Suprapubic skin (tissue), 4 donors: ENCODE data around the gene SLC39A9. TPM values are rescaled to one million over a fixed set of nuclear protein-coding genes. Genes with fewer than 3 reads are reported as not detected.

ENCODE experiments used
- DNase-seq, 2 donors: peaks; one replicate each; pipeline ENCODE4 v3.0.0-alpha.2; 2019; ENCODE audit warnings: low spot score in 2 of 2
- H3K27ac ChIP-seq: fragments of 200-600 bp; sonication (generic); one replicate; pipeline ENCODE4 v1.5.1; 2019
- H3K27me3 ChIP-seq: fragments of 200-600 bp; sonication (generic); one replicate; pipeline ENCODE4 v1.5.1; 2019
- H3K36me3 ChIP-seq: fragments of 200-600 bp; sonication (generic); one replicate; pipeline ENCODE4 v1.5.1; 2019
- H3K4me1 ChIP-seq: fragments of 200-600 bp; sonication (generic); one replicate; pipeline ENCODE4 v1.5.1; 2019
- H3K4me3 ChIP-seq: fragments of 200-600 bp; sonication (generic); one replicate; pipeline ENCODE4 v1.5.1; 2019; ENCODE audit warnings: mild to moderate bottlenecking
- H3K9me3 ChIP-seq: fragments of 200-600 bp; sonication (generic); one replicate; pipeline ENCODE4 v1.5.1; 2019
- EP300 ChIP-seq: sonication (generic); formaldehyde crosslinking; IDR thresholded peaks from one replicate; pipeline ENCODE4 v1.6.1; 2017; ENCODE audit warnings: antibody characterized with exemption
- POLR2A ChIP-seq, 2 donors: fragments of 450-650 bp; IDR thresholded peaks; one replicate each; pipeline ENCODE4 v1.6.1; 2017; ENCODE audit warnings: antibody characterized with exemption in 2 of 2, mild to moderate bottlenecking in 2 of 2, moderate library complexity in 2 of 2
- POLR2AphosphoS5 ChIP-seq, 3 donors: sonication (generic); formaldehyde crosslinking; IDR thresholded peaks; one replicate each; pipeline ENCODE4 v1.6.1; 2017; ENCODE audit warnings: antibody characterized with exemption in 3 of 3
- WGBS: methylation state at CpG from one replicate; pipeline ENCODE4 v1.1.5; 2018; 5-methylcytosine and 5-hydroxymethylcytosine counted together
- total RNA-seq, 4 donors: library from RNA; depleted of rRNA; stranded (reverse); fragments of >200 nt; gene quantifications; one replicate each; pipeline ENCODE4 v1.1.0, GENCODE V29; 2016
- TF ChIP-seq, protein P1 (sequence below), 2 donors: fragments of 200-600 bp in 1 of 2; fragments of 450-650 bp in 1 of 2; sonication (generic) in 1 of 2; IDR thresholded peaks; one replicate each; pipeline ENCODE4 v1.5.1; 2016 to 2019; ENCODE audit warnings: antibody characterized with exemption in 2 of 2, mild to moderate bottlenecking in 1 of 2, moderate library complexity in 1 of 2

Gene SLC39A9
- total RNA-seq, 4 donors from 2014 or later, result 46.5 to 65.6 (median 60.2) TPM

DNA sequence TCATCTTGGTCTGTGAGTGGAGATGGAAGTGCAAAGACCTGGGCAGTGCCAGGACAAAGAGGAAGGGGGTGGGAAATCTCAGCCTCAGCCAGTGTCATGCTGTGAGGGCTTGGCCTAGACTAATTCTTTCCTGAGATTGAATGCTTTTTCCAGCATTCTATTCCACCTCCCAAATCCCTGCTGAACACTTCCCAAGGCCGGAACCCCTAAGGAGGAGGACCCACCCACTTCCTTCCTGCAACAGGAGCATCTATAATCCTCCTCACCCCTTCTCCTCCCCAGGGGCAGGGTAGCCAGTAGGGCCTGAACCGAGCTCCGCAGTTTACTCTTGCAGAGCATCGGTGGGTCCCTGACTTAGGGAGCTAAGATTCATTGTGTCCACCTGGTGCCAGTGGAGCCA, 89.3 kb downstream of the SLC39A9 start:
- H3K27ac ChIP-seq, result no peak overlapping the region
- peaks cover 55% of the 10 kb centered on the region for H3K27me3 ChIP-seq
- H3K9me3 ChIP-seq, result no peaks in the 10 kb centered on the region
- no peak overlapping the region for H3K4me3 ChIP-seq
- no peaks in the 10 kb centered on the region for H3K36me3 ChIP-seq
- no peak for TF ChIP-seq POLR2A (IDR thresholded peaks at IDR 0.05)
- TF ChIP-seq POLR2AphosphoS5 (IDR thresholded peaks at IDR 0.05), result no peak
- TF ChIP-seq EP300, result no peak
- TF ChIP-seq, protein P1, sequence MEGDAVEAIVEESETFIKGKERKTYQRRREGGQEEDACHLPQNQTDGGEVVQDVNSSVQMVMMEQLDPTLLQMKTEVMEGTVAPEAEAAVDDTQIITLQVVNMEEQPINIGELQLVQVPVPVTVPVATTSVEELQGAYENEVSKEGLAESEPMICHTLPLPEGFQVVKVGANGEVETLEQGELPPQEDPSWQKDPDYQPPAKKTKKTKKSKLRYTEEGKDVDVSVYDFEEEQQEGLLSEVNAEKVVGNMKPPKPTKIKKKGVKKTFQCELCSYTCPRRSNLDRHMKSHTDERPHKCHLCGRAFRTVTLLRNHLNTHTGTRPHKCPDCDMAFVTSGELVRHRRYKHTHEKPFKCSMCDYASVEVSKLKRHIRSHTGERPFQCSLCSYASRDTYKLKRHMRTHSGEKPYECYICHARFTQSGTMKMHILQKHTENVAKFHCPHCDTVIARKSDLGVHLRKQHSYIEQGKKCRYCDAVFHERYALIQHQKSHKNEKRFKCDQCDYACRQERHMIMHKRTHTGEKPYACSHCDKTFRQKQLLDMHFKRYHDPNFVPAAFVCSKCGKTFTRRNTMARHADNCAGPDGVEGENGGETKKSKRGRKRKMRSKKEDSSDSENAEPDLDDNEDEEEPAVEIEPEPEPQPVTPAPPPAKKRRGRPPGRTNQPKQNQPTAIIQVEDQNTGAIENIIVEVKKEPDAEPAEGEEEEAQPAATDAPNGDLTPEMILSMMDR (IDR thresholded peaks at IDR 0.05), result no peak
- H3K4me1 ChIP-seq, result peaks cover 19% of the 10 kb centered on the region
- DNase-seq, result no peak
- WGBS, result 88% methylated on average over 4 of the region's 4 CpGs

DNA sequence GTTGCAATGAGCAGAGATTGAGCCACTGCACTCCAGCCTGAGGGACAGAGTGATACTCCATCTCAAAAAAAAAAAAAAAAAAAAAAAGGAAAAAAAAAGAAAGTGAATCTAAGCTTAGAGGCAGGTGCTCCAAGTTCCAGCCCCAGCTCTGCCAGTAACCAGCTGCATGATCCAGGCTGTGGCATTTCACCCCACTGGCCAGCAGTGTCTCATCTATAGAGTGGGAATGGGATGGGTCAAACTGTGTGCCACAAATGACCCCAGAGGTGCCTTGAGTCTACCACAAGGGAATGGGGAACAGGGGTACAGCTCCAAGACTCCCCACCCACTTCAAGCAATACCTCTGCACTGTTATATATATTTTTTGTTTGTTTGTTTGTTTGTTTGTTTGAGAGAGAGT, 91.0 kb downstream of the SLC39A9 start:
- peaks cover 6% of the 10 kb centered on the region for H3K4me1 ChIP-seq
- no peak for DNase-seq
- no peak overlapping the region for H3K4me3 ChIP-seq
- TF ChIP-seq, protein P1 (IDR thresholded peaks at IDR 0.05), result no peak
- TF ChIP-seq POLR2AphosphoS5 (IDR thresholded peaks at IDR 0.05) (no peak), EP300 (no peak), POLR2A (IDR thresholded peaks at IDR 0.05) (no peak)
- no peak overlapping the region for H3K27ac ChIP-seq
- H3K27me3 ChIP-seq, result peaks cover 38% of the 10 kb centered on the region
- no peaks in the 10 kb centered on the region for H3K9me3 ChIP-seq
- H3K36me3 ChIP-seq, result no peaks in the 10 kb centered on the region

GRCh38 chr14:69490219-69490918, 91.9 kb downstream of the SLC39A9 start:
- no peak for TF ChIP-seq POLR2A (IDR thresholded peaks at IDR 0.05)
- TF ChIP-seq, protein P1 (IDR thresholded peaks at IDR 0.05), result no peak
- TF ChIP-seq EP300, result no peak
- TF ChIP-seq POLR2AphosphoS5 (IDR thresholded peaks at IDR 0.05), result no peak
- Histone ChIP-seq H3K27me3 (peaks cover 29% of the 10 kb centered on the region), H3K36me3 (no peaks in the 10 kb centered on the region), H3K4me3 (no peak overlapping the region), H3K27ac (no peak overlapping the region), H3K9me3 (no peaks in the 10 kb centered on the region), H3K4me1 (no peaks in the 10 kb centered on the region)
- DNase-seq, result no peak
- WGBS, result 83% methylated on average over 7 of the region's 7 CpGs

GRCh38 chr14:69491193-69491592, 92.7 kb downstream of the SLC39A9 start:
- 91% methylated on average over 3 of the region's 3 CpGs for WGBS
- no peak for DNase-seq
- H3K4me1 ChIP-seq, result no peaks in the 10 kb centered on the region
- H3K36me3 ChIP-seq, result no peaks in the 10 kb centered on the region
- H3K27me3 ChIP-seq, result peaks cover 21% of the 10 kb centered on the region
- H3K4me3 ChIP-seq, result no peak overlapping the region
- H3K27ac ChIP-seq, result no peak overlapping the region
- H3K9me3 ChIP-seq, result no peaks in the 10 kb centered on the region
- no peak for TF ChIP-seq POLR2AphosphoS5 (IDR thresholded peaks at IDR 0.05)
- no peak for TF ChIP-seq POLR2A (IDR thresholded peaks at IDR 0.05)
- TF ChIP-seq, protein P1 (IDR thresholded peaks at IDR 0.05), result no peak
- no peak for TF ChIP-seq EP300

DNA sequence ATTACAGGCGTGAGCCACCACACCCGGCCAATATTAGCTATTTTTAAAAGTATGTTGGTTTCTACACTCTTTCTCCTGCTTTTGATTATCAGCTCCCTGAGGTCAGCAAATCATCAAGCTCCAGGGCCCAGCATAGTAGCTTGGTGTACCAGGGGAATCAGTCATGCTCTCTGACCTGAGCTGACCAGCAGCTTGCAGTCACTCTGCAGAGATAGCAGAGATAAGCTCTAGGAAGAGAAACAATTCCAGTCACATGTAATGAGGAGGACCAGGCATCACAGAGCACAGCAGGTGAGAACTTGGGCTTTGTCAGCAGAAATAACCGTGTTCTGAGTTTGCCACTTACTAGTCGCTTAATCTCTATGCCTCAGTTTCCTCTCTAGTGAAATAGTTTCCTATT, 94.5 kb downstream of the SLC39A9 start:
- Histone ChIP-seq H3K27ac (no peak overlapping the region), H3K36me3 (no peaks in the 10 kb centered on the region), H3K27me3 (peaks cover 5% of the 10 kb centered on the region), H3K4me1 (no peaks in the 10 kb centered on the region), H3K4me3 (no peak overlapping the region), H3K9me3 (no peaks in the 10 kb centered on the region)
- WGBS, result 78% methylated on average over 4 of the region's 4 CpGs
- DNase-seq, result no peak
- no peak for TF ChIP-seq POLR2A (IDR thresholded peaks at IDR 0.05)

DNA sequence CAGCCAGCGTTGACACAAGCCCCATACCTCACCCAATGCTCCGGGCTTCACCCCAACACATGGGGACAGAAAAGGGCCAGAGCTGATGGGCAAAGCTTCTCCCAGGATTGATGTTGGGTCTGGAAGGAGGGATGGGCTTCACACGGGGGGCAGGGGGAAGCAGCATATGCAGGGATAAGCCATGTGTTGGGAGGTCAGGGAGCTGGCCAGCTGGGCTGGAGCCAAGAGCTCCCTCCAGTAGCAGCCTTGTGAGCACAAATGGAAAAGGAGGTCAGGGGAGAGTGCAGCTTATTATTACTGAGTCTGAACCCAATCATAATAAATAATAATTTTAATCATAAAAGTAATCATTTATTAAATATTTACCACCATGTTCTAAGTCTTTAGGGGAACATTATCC, 95.3 kb downstream of the SLC39A9 start:
- Histone ChIP-seq H3K27ac (no peak overlapping the region), H3K27me3 (no peaks in the 10 kb centered on the region), H3K4me3 (no peak overlapping the region), H3K4me1 (no peaks in the 10 kb centered on the region), H3K36me3 (no peaks in the 10 kb centered on the region), H3K9me3 (no peaks in the 10 kb centered on the region)
- 57% methylated on average over 3 of the region's 3 CpGs for WGBS
- DNase-seq, result no peak
- TF ChIP-seq EP300 (no peak), POLR2A (IDR thresholded peaks at IDR 0.05) (no peak), POLR2AphosphoS5 (IDR thresholded peaks at IDR 0.05) (no peak)
- TF ChIP-seq, protein P1 (IDR thresholded peaks at IDR 0.05), result no peak
